HPDE6-E6E7 (cell line): ENCODE data around the gene TMEM45A.
"Not testable (repeated sequence)": the region's sequence is repeated elsewhere in the genome, so short reads cannot be mapped to it uniquely, and the experiment has no call there.

Experiments
- DNase-seq: peaks from one replicate; pipeline ENCODE4 v3.0.0; 2011; ENCODE audit warnings: missing footprints; ENCODE audit errors: extremely low spot score

TMEM45A gene

GRCh38 chr3:100575704-100576103 is 83.3 kb downstream of the TMEM45A start:
- DNase-seq = no peak

- DNase-seq = no peak
These were observed 85.1 kb downstream of the TMEM45A start for GRCh38 chr3:100577382-100578008.

- DNase-seq = no peak
These were observed 86.2 kb downstream of the TMEM45A start for GRCh38 chr3:100578646-100579045.

- no peak for DNase-seq
These were observed 87.7 kb downstream of the TMEM45A start for GRCh38 chr3:100580147-100580546.

GRCh38 chr3:100581650-100582049 is 89.2 kb downstream of the TMEM45A start:
- no peak for DNase-seq

- not testable (repeated sequence) for DNase-seq
These were observed 89.7 kb downstream of the TMEM45A start for GRCh38 chr3:100582157-100582556.

- no peak for DNase-seq
These were observed 91.8 kb downstream of the TMEM45A start for GRCh38 chr3:100584101-100584660.

GRCh38 chr3:100586832-100587231 is 94.4 kb downstream of the TMEM45A start:
- DNase-seq = no peak

GRCh38 chr3:100588251-100588650 is 95.8 kb downstream of the TMEM45A start:
- DNase-seq = no peak

GRCh38 chr3:100590114-100590839 is 97.9 kb downstream of the TMEM45A start:
- peak; percentile 63 for DNase-seq

GRCh38 chr3:100590840-100591147 is 98.4 kb downstream of the TMEM45A start:
- no peak for DNase-seq

GRCh38 chr3:100591411-100591810 is 99.0 kb downstream of the TMEM45A start:
- DNase-seq = no peak

- peak; percentile 57 for DNase-seq
These were observed 108.0 kb downstream of the TMEM45A start for GRCh38 chr3:100600181-100601042.

- peak; percentile 40 for DNase-seq
These were observed 110.4 kb downstream of the TMEM45A start for GRCh38 chr3:100602506-100603444.

GRCh38 chr3:100603469-100603868 is 111.0 kb downstream of the TMEM45A start:
- peak; percentile 14 for DNase-seq

- no peak for DNase-seq
These were observed 112.9 kb downstream of the TMEM45A start for GRCh38 chr3:100605358-100605757.

- DNase-seq = no peak
These were observed 114.6 kb downstream of the TMEM45A start for GRCh38 chr3:100606894-100607512.

- no peak for DNase-seq
These were observed 116.9 kb downstream of the TMEM45A start, which contains the start of gene ADGRG7 for GRCh38 chr3:100609305-100609704. Gene ADGRG7 (plus strand): TSS chr3:100609601. CDS start chr3:100609857, 256 bp downstream.

- no peak for DNase-seq
These were observed 117.5 kb downstream of the TMEM45A start for GRCh38 chr3:100609963-100610362.

- no peak for DNase-seq
These were observed 118.8 kb downstream of the TMEM45A start for GRCh38 chr3:100611221-100611620.
